ENCODE measurements around the gene CD320. TPM values are rescaled to one million over a fixed set of nuclear protein-coding genes. Genes with fewer than 3 reads are reported as not detected.
"Not testable (repeated sequence)": the region's sequence is repeated elsewhere in the genome, so short reads cannot be mapped to it uniquely, and the experiment has no call there.

Gene CD320
- total and polyA plus RNA-seq, 2 donors (not counting 1 experiment from before 2014, with no cell fraction given): 30.5 to 32.6 TPM

GRCh38 chr19:8319807-8320520, 11.8 kb upstream of the CD320 start:
- Histone ChIP-seq H2AFZ (ENCODE audit: insufficient read depth, low read depth, low read length, poor library complexity, severe bottlenecking) (peak overlapping the region; percentile 91), H3K4me1 (ENCODE audit: control insufficient read depth in 2 of 2, insufficient read depth in 2 of 2, low read length in 2 of 2) (peaks cover 18 to 37% of the 10 kb centered on the region in 2 donors), H3K9ac (ENCODE audit: low read length) (peak overlapping the region; percentile 98), H3K79me2 (ENCODE audit: control insufficient read depth, insufficient read depth, low read length) (peaks cover 53% of the 10 kb centered on the region), H3K27ac (ENCODE audit: low read length in 2 of 2) (peak overlapping the region in 1 of 2 donors; percentile 92), H3K4me3 (ENCODE audit: control extremely low read depth in 1 of 5, extremely low read depth in 1 of 5, insufficient read depth in 1 of 5, low read depth in 2 of 5, low read length in 4 of 5) (peak overlapping the region in 4 of 5 experiments; percentile 80 to 99 (median 98)), H4K20me1 (ENCODE audit: control insufficient read depth, insufficient read depth, low read length, poor library complexity, severe bottlenecking) (peaks cover 13% of the 10 kb centered on the region), H3K36me3 (replicated peaks in 1 of 2; ENCODE audit: control extremely low read depth in 1 of 2, control insufficient read depth in 1 of 2, extremely low read depth in 1 of 2, insufficient read depth in 2 of 2, low read length in 1 of 2) (peaks cover 0 to 28% of the 10 kb centered on the region in 2 experiments), H3K27me3 (replicated peaks in 1 of 4; ENCODE audit: control extremely low read depth in 1 of 4, control insufficient read depth in 3 of 4, insufficient read depth in 4 of 4, low read length in 3 of 4) (no peaks in the 10 kb centered on the region), H3K9me3 (ENCODE audit: control extremely low read depth in 1 of 3, control insufficient read depth in 2 of 3, insufficient read depth in 1 of 3, low read length in 2 of 3) (no peaks in the 10 kb centered on the region), H3K4me2 (replicated peaks; ENCODE audit: low read depth, low read length, poor library complexity, severe bottlenecking) (peak overlapping the region; percentile 90)
- ATAC-seq (ENCODE audit: low read depth) (no peak), DNase-seq (no peak)
- intact Hi-C loops (cut with micrococcal nuclease): no loop called here
- ChIA-PET POLR2A (interaction anchor here (0.6 to 2.5 kb wide), 4 partner anchors 16 to 194 kb away, joined by 4 to 6 read pairs (median 5); partner anchors contain the start of gene ZNF414), CTCF (interaction anchor here (0.9 to 1.9 kb wide), 7 partner anchors 9 to 186 kb away, joined by 3 to 8 read pairs (median 4); no protein-coding TSS in a partner anchor)
- TF ChIP-seq EZH2 (IDR thresholded peaks at IDR 0.05; ENCODE audit: borderline replicate concordance, insufficient read depth, low read depth, low read length, poor library complexity, severe bottlenecking) (no peak), CTCF (IDR thresholded peaks at IDR 0.05) (no peak)
- H3K4me3 Mint-ChIP-seq: peak overlapping the region; percentile 92
- H3K4me1 Mint-ChIP-seq: peaks cover 42% of the 10 kb centered on the region
- peak overlapping the region; percentile 91 for H3K27ac Mint-ChIP-seq
- H3K27me3 Mint-ChIP-seq: no peaks in the 10 kb centered on the region
- 95% methylated on average over 15 of the region's 19 CpGs for WGBS (ENCODE audit: insufficient coverage)
- H3K9me3 Mint-ChIP-seq (ENCODE audit: insufficient read depth): no peaks in the 10 kb centered on the region

- Histone ChIP-seq H3K4me1 (ENCODE audit: control insufficient read depth in 2 of 2, insufficient read depth in 2 of 2, low read length in 2 of 2) (peaks cover 18 to 31% of the 10 kb centered on the region in 2 donors), H3K36me3 (replicated peaks in 1 of 2; ENCODE audit: control extremely low read depth in 1 of 2, control insufficient read depth in 1 of 2, extremely low read depth in 1 of 2, insufficient read depth in 2 of 2, low read length in 1 of 2) (peaks cover under 1 to 30% of the 10 kb centered on the region in 2 experiments), H3K79me2 (ENCODE audit: control insufficient read depth, insufficient read depth, low read length) (peaks cover 46% of the 10 kb centered on the region)
- H3K9me3 ChIP-seq (ENCODE audit: control extremely low read depth in 1 of 3, control insufficient read depth in 2 of 3, insufficient read depth in 1 of 3, low read length in 2 of 3); H3K9ac ChIP-seq (ENCODE audit: low read length); DNase-seq; H2AFZ ChIP-seq (ENCODE audit: insufficient read depth, low read depth, low read length, poor library complexity, severe bottlenecking); H3K27me3 ChIP-seq (replicated peaks in 1 of 4; ENCODE audit: control extremely low read depth in 1 of 4, control insufficient read depth in 3 of 4, insufficient read depth in 4 of 4, low read length in 3 of 4); H3K27ac ChIP-seq (ENCODE audit: low read length in 2 of 2); H3K27me3 Mint-ChIP-seq; H3K9me3 Mint-ChIP-seq (ENCODE audit: insufficient read depth); H4K20me1 ChIP-seq (ENCODE audit: control insufficient read depth, insufficient read depth, low read length, poor library complexity, severe bottlenecking); ATAC-seq (ENCODE audit: low read depth); H3K4me2 ChIP-seq (replicated peaks; ENCODE audit: low read depth, low read length, poor library complexity, severe bottlenecking); intact Hi-C loops (cut with micrococcal nuclease); H3K27ac Mint-ChIP-seq; H3K4me3 ChIP-seq (ENCODE audit: control extremely low read depth in 1 of 5, extremely low read depth in 1 of 5, insufficient read depth in 1 of 5, low read depth in 2 of 5, low read length in 4 of 5): not testable (repeated sequence)
- H3K4me1 Mint-ChIP-seq: peaks cover 42% of the 10 kb centered on the region
- ChIA-PET POLR2A (interaction anchor here (0.6 to 0.7 kb wide), 4 partner anchors 51 to 724 kb away, joined by 3 to 12 read pairs (median 5); no protein-coding TSS in a partner anchor), CTCF (interaction anchor here (0.7 to 0.9 kb wide), 2 partner anchors 13 to 65 kb away, joined by 5 to 8 read pairs; no protein-coding TSS in a partner anchor)
- 95% methylated on average over 4 of the region's 9 CpGs for WGBS (ENCODE audit: insufficient coverage)
- H3K4me3 Mint-ChIP-seq: peak overlapping the region; percentile 53
Observed at GRCh38 chr19:8318835-8319234, 10.7 kb upstream of the CD320 start.

Measured in B cell (primary cell).